Measurements from ENCODE around the gene LOC128125822.
"Not testable (repeated sequence)": the region's sequence is repeated elsewhere in the genome, so short reads cannot be mapped to it uniquely, and the experiment has no call there.

LOC128125822 gene

GRCh38 chr6:63572044-63572746 lies at the start of gene LOC128125822, which contains the start of gene PTP4A1:
LOC128125822 (plus strand) TSS chr6:63572480.
PTP4A1 (plus strand) TSS chr6:63572480; CDS start chr6:63576881, 4,401 bp downstream.
- DNase-seq (ENCODE audit: low read depth): peak; percentile 97

- DNase-seq (ENCODE audit: low read depth): not testable (repeated sequence)
These were observed 49.4 kb upstream of the LOC128125822 start for GRCh38 chr6:63522911-63523287.

DNA sequence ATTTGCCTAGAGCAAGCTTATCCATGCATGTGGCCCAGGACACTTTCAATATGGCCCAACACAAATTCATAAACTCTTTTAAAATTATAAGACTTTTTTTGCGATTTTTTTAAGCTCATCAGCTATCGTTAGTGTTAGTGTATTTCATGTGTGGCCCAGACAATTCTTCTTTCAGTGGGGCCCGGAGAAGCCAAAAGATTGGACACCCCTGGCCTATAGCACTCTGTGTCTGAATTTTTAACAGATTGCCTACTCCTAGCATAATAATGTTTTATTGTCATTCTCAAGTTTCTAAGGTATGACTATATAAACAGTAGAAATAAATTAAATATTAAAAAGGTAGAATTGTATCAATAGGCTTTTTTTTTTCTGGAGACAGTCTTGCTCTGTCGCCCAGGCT lies 48.6 kb upstream of the LOC128125822 start:
- DNase-seq (ENCODE audit: low read depth): no peak

DNA sequence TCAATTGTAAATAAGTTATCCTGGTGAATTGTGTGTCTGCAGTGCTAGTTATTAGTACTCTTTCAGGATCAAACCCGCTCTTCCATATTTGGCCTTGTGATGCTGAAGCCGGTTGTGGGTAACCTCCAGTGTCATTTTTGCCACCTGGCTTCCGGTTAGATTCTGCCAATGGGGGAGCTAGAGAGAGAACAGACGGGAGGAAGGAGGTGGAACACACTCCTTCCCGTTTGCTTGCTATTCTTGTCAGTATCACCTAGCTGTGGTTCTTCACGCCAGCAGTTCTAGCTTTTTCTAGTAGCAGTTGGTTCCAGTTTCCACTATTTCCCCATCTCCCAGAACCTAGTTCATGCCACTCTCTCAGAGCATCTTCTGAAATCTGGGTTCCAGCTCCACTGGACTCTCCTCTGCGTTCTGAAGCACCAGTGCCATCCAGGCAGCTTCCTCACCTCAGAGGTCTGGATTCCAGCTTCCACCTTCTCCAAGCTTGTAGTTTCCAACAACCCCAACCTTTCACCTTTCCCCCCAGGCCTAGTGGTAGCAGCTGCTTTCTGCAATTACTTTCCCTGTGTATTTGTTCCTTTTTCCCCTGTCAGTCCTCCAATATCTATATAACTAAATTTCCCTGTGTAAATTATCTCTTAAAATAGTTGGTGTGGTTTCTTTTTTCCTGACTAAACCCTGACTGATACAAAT lies 46.9 kb upstream of the LOC128125822 start:
- DNase-seq (ENCODE audit: low read depth): no peak

DNA sequence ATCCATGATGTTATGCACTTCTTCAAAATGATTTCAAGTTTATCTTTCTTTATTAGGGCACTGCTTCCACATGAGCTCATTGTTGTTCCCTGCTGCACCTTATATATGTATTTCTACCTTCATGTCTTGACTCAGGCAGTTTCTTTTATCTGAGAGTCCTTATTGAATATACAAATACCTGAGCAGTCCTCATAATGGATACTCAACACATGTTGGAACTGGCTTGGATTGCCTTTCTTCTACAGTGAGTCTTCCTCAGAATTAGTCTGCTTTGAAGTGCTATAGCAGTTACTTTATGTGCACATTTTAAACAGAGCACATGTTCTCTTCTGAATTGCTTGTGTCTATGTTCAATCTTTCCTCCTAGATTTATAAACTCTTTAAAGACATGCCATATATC lies 45.3 kb upstream of the LOC128125822 start:
- DNase-seq (ENCODE audit: low read depth): no peak

- no peak for DNase-seq (ENCODE audit: low read depth)
These were observed 44.4 kb upstream of the LOC128125822 start for GRCh38 chr6:63527658-63528514.

DNA sequence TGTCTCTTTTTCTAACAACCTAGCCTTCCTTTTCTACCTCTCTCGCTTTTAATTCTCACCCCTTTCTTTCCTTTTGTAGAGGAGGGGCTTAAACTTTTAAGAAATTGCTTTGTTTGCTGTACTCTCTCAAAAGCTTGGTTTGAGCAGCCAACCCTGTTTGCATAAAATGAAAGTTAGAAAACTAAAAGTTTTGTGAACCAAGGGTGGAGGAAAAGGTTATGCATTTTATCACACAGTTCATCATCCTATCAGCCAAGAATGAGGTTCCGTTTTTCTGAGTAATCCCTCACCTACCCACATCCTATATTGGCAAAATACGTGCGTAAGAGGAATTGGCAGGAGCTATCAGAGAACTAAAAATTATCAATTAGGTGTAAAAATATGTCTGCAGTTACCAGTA lies 42.8 kb upstream of the LOC128125822 start:
- DNase-seq (ENCODE audit: low read depth): no peak

DNA sequence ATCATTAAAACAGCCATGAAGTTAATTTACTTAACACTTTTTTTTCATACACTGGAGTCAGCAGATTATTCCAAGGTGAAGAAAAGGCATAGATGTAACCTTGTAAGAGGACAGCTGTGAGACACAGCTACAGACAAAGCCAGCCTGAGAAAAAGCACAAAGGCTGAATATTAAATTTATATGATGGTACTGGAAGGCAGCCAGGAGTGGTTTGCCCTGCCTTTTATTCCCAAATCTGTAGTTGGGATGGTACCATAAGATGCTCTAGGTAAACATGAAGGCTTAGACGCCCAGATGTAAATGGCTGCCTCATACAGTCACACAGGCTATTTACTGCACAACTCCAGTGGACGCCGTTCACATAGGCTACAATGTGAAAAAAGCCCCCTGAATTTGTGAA lies 42.1 kb upstream of the LOC128125822 start:
- no peak for DNase-seq (ENCODE audit: low read depth)

- no peak for DNase-seq (ENCODE audit: low read depth)
These were observed 41.3 kb upstream of the LOC128125822 start for GRCh38 chr6:63530991-63531390.

GRCh38 chr6:63533026-63533425 lies 39.3 kb upstream of the LOC128125822 start:
- DNase-seq (ENCODE audit: low read depth): no peak

DNA sequence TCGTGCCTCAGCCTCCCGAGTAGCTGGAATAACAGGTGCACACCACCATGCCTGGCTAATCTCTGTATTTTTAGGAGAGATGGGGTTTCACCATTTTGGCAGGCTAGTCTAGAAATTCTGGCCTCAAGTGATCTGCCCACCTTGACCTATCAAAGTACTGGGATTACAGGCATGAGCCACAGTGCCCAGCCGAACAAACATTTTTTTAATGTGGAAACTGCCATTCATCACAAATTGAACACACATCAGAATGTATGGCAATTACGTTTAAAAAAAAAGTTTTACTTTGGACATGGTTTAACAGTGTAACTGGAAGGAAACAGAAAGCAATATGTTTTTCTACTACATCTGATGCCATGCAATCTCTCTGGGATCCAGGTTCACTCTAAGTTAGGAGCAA lies 38.3 kb upstream of the LOC128125822 start:
- no peak for DNase-seq (ENCODE audit: low read depth)

DNA sequence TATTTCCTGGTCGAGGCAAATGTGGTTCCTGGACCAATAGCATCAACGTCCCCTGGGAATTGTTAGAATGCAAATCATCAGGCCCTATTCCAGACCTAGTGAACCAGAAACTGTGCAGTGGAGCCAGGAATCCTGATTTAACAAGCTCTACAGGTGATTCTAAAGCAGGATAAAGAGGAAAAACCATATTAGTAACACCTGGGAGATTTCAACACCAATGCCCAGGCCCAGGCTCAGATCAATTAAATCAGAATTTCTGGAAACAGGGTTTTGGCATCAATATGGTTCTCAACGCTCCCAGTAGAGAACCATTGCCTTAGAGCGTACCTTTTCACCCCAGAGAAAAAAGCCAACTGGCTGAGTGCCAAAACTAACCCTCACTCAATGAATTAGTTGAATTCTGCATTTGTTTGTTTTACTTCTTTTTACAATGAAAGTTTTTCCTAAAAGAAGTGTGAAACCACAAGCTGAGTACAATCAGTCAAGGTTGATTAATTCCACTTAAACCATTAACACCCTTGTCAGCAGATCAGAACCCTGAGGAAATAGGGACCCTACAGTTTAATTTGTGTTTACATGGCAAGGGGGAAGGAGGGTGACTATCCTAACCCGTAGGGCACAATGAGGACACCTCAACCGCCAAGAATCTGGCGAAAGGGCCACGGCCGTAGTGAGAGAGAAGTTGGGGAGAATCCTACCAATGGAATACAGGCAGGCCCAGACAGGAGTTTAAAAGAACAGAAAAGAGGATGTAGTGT lies 34.9 kb upstream of the LOC128125822 start:
- DNase-seq (ENCODE audit: low read depth): no peak

DNA sequence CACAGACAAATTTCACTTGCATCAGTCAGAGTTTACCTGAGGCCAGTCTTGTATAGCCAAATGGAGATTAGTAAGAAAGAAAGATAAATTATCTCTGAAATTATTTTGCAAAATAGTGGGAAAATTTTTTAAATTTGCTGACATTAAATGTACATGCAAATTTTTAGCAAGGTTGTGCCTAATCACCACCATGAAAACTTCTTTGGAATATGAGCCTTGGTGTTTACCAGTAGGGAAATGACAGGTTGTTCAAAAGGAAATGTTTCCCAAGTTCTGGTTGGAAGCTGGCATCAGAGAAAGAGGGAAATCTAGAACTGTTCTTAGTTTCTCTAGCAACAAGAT lies 34.4 kb upstream of the LOC128125822 start:
- no peak for DNase-seq (ENCODE audit: low read depth)

GRCh38 chr6:63538550-63538949 lies 33.7 kb upstream of the LOC128125822 start:
- DNase-seq (ENCODE audit: low read depth): no peak

- no peak for DNase-seq (ENCODE audit: low read depth)
These were observed 29.3 kb upstream of the LOC128125822 start for GRCh38 chr6:63543001-63543400.

DNA sequence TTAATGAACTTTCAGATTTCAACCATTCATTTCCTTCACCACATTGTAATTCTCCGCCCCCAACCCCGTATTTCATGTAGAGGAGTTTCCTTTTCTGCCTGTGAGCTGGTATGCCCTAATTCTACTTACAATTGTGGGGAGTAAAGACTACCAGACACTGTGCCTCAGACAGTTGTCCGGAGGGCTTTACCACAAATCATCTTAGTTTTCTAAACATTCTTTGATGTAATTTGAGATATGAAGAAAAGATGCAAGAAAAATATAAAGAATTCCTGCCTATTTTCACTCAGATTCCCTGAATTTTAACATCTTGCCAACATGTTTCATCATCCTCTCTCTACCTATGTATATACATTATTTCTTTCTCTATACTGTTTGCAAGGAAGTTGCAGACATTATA lies 28.3 kb upstream of the LOC128125822 start:
- DNase-seq (ENCODE audit: low read depth): no peak

GRCh38 chr6:63546236-63546635 lies 26.0 kb upstream of the LOC128125822 start:
- no peak for DNase-seq (ENCODE audit: low read depth)

- DNase-seq (ENCODE audit: low read depth): no peak
These were observed 25.6 kb upstream of the LOC128125822 start for GRCh38 chr6:63546697-63547096.

DNA sequence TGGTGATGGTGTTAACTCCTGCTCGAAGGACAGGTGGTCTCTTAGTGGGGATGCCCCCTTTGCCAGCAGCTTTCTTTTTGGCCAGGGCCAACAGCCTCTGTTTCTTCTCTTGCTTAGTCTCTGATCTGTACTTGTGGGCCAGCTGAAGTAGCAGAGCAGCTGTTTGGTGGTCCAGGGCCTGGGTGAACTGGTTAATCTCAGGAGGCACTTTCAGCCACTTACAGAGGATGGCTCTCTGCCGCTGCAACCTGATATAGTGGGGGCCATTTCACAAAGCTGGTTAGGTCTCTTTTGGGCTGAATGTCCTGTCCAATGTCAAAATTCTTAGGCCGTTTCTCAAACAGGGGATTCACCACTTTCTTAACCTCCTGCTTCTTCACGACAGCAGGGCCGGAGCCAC lies 23.2 kb upstream of the LOC128125822 start:
- no peak for DNase-seq (ENCODE audit: low read depth)

- no peak for DNase-seq (ENCODE audit: low read depth)
These were observed 19.1 kb upstream of the LOC128125822 start for GRCh38 chr6:63553208-63553607.

- no peak for DNase-seq (ENCODE audit: low read depth)
These were observed 18.4 kb upstream of the LOC128125822 start for GRCh38 chr6:63553900-63554299.

DNA sequence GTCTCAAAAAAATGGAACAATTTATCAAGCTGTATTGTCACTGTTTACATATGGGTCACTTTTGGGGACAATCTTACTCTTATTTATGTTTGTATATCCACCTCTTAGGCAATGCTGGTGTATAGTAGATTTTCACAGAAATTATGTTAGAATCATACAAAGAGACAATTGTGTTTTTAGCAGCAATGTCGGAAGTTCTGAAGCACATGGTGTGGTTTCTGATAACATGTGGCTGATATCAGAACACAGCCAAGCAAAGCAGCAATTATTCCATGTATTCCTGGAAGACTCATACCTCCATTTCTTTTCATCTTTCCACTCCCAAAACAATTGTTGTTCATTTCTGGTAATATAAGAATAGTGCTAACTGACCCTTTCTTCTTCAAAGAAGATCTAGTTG lies 17.5 kb upstream of the LOC128125822 start:
- no peak for DNase-seq (ENCODE audit: low read depth)

All from activated T-helper 1 cell treated with Interleukin-2 at 50 U/mL for 16 hours (primary cell).